Measurements from ENCODE around the gene HTRA3.
A peak's percentile ranks its signal among the peaks of the same experiment; 100 is the strongest.

The HTRA3 gene

GRCh38 chr4:8264106-8264505, 5.4 kb upstream of the HTRA3 start:
- CTCF ChIA-PET: no interaction called here
- Histone ChIP-seq H3K4me1 (ENCODE audit: control insufficient read depth, insufficient read depth, low read length) (no peaks in the 10 kb centered on the region), H3K36me3 (ENCODE audit: control insufficient read depth in 2 of 2, insufficient read depth in 1 of 2, low read length in 2 of 2) (no peaks in the 10 kb centered on the region), H3K27ac (ENCODE audit: extremely low read depth, low read depth, low read length) (no peak overlapping the region), H3K9me3 (ENCODE audit: control insufficient read depth, insufficient read depth, low read depth, low read length) (no peaks in the 10 kb centered on the region), H3K4me3 (ENCODE audit: low read depth, low read length) (no peak overlapping the region)
- TF ChIP-seq SP7 (tag by site-specific recombination; IDR thresholded peaks at IDR 0.05) (0 out of 2 replicates have a peak, but pooled peaks have one; percentile 14), ZNF302 (tag by site-specific recombination; IDR thresholded peaks at IDR 0.05; ENCODE audit: low read depth) (no peak)
- POLR2A ChIA-PET: no interaction called here

GRCh38 chr4:8265171-8265929, 4.2 kb upstream of the HTRA3 start:
- ChIA-PET POLR2A (no interaction called here), CTCF (interaction anchor here (0.6 to 2.5 kb wide), 3 partner anchors 23 to 77 kb away, joined by 3 to 25 read pairs (median 3); no protein-coding TSS in a partner anchor)
- Histone ChIP-seq H3K36me3 (ENCODE audit: control insufficient read depth in 2 of 2, insufficient read depth in 1 of 2, low read length in 2 of 2) (no peaks in the 10 kb centered on the region), H3K9me3 (ENCODE audit: control insufficient read depth, insufficient read depth, low read depth, low read length) (no peaks in the 10 kb centered on the region), H3K4me3 (ENCODE audit: low read depth, low read length) (no peak overlapping the region), H3K27ac (ENCODE audit: extremely low read depth, low read depth, low read length) (no peak overlapping the region), H3K4me1 (ENCODE audit: control insufficient read depth, insufficient read depth, low read length) (no peaks in the 10 kb centered on the region)
- TF ChIP-seq ZNF792 (tag by site-specific recombination; IDR thresholded peaks at IDR 0.05): no peak
- no peak for TF ChIP-seq ZNF16 (tag by site-specific recombination; IDR thresholded peaks at IDR 0.05; ENCODE audit: low read depth)
- TF ChIP-seq ZNF623 (tag by site-specific recombination; IDR thresholded peaks at IDR 0.05): no peak
- TF ChIP-seq HOXA7 (CRISPR knock-in tag; IDR thresholded peaks at IDR 0.05; ENCODE audit: borderline replicate concordance): no peak
- TF ChIP-seq ZNF544 (tag by site-specific recombination; IDR thresholded peaks at IDR 0.05): no peak
- no peak for TF ChIP-seq ZFP41 (tag by site-specific recombination; IDR thresholded peaks at IDR 0.05; ENCODE audit: borderline replicate concordance)
- no peak for TF ChIP-seq KLF10 (tag by site-specific recombination; IDR thresholded peaks at IDR 0.05)
- no peak for TF ChIP-seq GLIS2 (tag by site-specific recombination; IDR thresholded peaks at IDR 0.05)
- peak; percentile 71 for TF ChIP-seq GLIS1 (tag by site-specific recombination; IDR thresholded peaks at IDR 0.05)
- TF ChIP-seq KLF1 (tag by site-specific recombination; IDR thresholded peaks at IDR 0.05): 0 out of 2 replicates have a peak, but pooled peaks have one; percentile 46

DNA sequence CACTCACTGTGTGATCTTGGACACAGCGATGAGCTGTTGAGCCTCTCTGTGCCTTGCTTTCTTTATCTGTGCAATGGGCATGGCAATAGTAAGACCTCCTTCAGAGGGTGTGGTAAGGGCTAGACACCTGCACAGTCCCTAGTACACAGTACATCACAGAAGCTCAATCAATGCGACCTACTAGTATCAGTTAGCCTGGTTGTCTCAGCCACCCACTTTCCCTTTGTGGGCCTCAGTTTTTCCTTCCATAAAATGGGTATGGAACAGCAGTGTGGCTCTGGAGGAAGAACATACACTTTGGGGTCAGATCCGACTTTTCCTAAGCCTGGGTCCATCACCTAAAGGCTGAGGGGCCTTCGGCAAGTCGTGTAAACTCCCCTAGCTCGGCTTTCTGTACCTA, 3.5 kb upstream of the HTRA3 start:
- CTCF ChIA-PET: interaction anchor here (0.6 to 2.7 kb wide), 14 partner anchors 9 to 242 kb away, joined by 3 to 27 read pairs (median 4); no protein-coding TSS in a partner anchor
- Histone ChIP-seq H3K27ac (ENCODE audit: extremely low read depth, low read depth, low read length) (no peak overlapping the region), H3K4me3 (ENCODE audit: low read depth, low read length) (no peak overlapping the region), H3K4me1 (ENCODE audit: control insufficient read depth, insufficient read depth, low read length) (no peaks in the 10 kb centered on the region), H3K9me3 (ENCODE audit: control insufficient read depth, insufficient read depth, low read depth, low read length) (no peaks in the 10 kb centered on the region), H3K36me3 (ENCODE audit: control insufficient read depth in 2 of 2, insufficient read depth in 1 of 2, low read length in 2 of 2) (no peaks in the 10 kb centered on the region)
- POLR2A ChIA-PET: no interaction called here
- TF ChIP-seq ZNF658 (tag by site-specific recombination; IDR thresholded peaks at IDR 0.05) (no peak), ZBTB48 (tag by site-specific recombination; IDR thresholded peaks at IDR 0.05) (no peak), ZNF544 (tag by site-specific recombination; IDR thresholded peaks at IDR 0.05) (no peak), SP7 (tag by site-specific recombination; IDR thresholded peaks at IDR 0.05) (no peak), ZNF747 (tag by site-specific recombination; IDR thresholded peaks at IDR 0.05) (no peak), ZNF837 (tag by site-specific recombination; IDR thresholded peaks at IDR 0.05) (no peak), OSR2 (tag by site-specific recombination; IDR thresholded peaks at IDR 0.05) (no peak), ZNF626 (tag by site-specific recombination; IDR thresholded peaks at IDR 0.05) (no peak), ZNF133 (tag by site-specific recombination; IDR thresholded peaks at IDR 0.05) (no peak), ZNF146 (tag by site-specific recombination; IDR thresholded peaks at IDR 0.05) (no peak), ZNF184 (tag by site-specific recombination; IDR thresholded peaks at IDR 0.05) (no peak), PBX3 (CRISPR knock-in tag; IDR thresholded peaks at IDR 0.05) (no peak), ZNF175 (tag by site-specific recombination; IDR thresholded peaks at IDR 0.05) (no peak)
- TF ChIP-seq, protein P1, sequence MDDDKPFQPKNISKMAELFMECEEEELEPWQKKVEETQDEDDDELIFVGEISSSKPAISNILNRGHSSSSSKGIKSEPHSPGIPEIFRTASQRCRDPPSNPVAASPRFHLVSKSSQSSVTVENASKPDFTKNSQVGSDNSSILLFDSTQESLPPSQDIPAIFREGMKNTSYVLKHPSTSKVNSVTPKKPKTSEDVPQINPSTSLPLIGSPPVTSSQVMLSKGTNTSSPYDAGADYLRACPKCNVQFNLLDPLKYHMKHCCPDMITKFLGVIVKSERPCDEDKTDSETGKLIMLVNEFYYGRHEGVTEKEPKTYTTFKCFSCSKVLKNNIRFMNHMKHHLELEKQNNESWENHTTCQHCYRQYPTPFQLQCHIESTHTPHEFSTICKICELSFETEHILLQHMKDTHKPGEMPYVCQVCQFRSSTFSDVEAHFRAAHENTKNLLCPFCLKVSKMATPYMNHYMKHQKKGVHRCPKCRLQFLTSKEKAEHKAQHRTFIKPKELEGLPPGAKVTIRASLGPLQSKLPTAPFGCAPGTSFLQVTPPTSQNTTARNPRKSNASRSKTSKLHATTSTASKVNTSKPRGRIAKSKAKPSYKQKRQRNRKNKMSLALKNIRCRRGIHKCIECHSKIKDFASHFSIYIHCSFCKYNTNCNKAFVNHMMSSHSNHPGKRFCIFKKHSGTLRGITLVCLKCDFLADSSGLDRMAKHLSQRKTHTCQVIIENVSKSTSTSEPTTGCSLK (tag by site-specific recombination; IDR thresholded peaks at IDR 0.05): no peak
- TF ChIP-seq, protein P2, sequence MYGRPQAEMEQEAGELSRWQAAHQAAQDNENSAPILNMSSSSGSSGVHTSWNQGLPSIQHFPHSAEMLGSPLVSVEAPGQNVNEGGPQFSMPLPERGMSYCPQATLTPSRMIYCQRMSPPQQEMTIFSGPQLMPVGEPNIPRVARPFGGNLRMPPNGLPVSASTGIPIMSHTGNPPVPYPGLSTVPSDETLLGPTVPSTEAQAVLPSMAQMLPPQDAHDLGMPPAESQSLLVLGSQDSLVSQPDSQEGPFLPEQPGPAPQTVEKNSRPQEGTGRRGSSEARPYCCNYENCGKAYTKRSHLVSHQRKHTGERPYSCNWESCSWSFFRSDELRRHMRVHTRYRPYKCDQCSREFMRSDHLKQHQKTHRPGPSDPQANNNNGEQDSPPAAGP (tag by site-specific recombination; IDR thresholded peaks at IDR 0.05): no peak

Measured in HEK293 (cell line).